Measurements from ENCODE around the gene ZNF609. TPM values are rescaled to one million over a fixed set of nuclear protein-coding genes. Genes with fewer than 3 reads are reported as not detected.
"Not testable (repeated sequence)": the region's sequence is repeated elsewhere in the genome, so short reads cannot be mapped to it uniquely, and the experiment has no call there.

Gene ZNF609
- total RNA-seq, 4 donors from 2014 or later: 18.6 to 40.1 (median 23.7) TPM

GRCh38 chr15:64493641-64494040 is 33.3 kb downstream of the ZNF609 start:
- Histone ChIP-seq H3K4me1 (no peaks in the 10 kb centered on the region), H3K27me3 (no peaks in the 10 kb centered on the region), H3K27ac (no peak overlapping the region), H3K9me3 (no peaks in the 10 kb centered on the region), H3K4me3 (no peak overlapping the region), H3K36me3 (peaks cover 3% of the 10 kb centered on the region)
- WGBS: 84% methylated on average over 2 of the region's 2 CpGs
- TF ChIP-seq POLR2AphosphoS5 (IDR thresholded peaks at IDR 0.05) (no peak), EP300 (IDR thresholded peaks at IDR 0.05) (no peak), POLR2A (IDR thresholded peaks at IDR 0.05) (no peak)
- TF ChIP-seq, protein P1, sequence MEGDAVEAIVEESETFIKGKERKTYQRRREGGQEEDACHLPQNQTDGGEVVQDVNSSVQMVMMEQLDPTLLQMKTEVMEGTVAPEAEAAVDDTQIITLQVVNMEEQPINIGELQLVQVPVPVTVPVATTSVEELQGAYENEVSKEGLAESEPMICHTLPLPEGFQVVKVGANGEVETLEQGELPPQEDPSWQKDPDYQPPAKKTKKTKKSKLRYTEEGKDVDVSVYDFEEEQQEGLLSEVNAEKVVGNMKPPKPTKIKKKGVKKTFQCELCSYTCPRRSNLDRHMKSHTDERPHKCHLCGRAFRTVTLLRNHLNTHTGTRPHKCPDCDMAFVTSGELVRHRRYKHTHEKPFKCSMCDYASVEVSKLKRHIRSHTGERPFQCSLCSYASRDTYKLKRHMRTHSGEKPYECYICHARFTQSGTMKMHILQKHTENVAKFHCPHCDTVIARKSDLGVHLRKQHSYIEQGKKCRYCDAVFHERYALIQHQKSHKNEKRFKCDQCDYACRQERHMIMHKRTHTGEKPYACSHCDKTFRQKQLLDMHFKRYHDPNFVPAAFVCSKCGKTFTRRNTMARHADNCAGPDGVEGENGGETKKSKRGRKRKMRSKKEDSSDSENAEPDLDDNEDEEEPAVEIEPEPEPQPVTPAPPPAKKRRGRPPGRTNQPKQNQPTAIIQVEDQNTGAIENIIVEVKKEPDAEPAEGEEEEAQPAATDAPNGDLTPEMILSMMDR (IDR thresholded peaks at IDR 0.05): no peak
- DNase-seq (ENCODE audit: low spot score in 2 of 2): no peak

DNA sequence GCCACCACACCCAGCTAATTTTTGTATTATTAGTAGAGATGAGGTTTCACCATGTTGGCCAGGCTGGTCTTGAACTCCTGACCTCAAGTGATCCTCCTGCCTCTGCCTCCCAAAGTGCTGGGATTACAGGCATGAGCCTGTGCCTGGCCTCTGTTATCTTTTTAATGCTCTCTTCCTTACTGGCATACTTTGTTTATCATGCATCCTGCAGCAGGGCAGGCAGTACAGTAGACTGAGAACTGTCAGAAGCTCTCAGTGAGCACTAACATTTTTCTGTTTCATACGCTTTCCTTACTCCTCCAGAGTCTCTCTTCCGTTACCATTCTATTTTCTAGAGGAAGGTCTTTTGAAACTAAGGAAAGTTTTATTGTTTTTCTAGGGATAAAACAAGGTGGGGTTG is 35.6 kb downstream of the ZNF609 start:
- 96% methylated on average over 2 of the region's 2 CpGs for WGBS
- H3K4me1 ChIP-seq: not testable (repeated sequence)

DNA sequence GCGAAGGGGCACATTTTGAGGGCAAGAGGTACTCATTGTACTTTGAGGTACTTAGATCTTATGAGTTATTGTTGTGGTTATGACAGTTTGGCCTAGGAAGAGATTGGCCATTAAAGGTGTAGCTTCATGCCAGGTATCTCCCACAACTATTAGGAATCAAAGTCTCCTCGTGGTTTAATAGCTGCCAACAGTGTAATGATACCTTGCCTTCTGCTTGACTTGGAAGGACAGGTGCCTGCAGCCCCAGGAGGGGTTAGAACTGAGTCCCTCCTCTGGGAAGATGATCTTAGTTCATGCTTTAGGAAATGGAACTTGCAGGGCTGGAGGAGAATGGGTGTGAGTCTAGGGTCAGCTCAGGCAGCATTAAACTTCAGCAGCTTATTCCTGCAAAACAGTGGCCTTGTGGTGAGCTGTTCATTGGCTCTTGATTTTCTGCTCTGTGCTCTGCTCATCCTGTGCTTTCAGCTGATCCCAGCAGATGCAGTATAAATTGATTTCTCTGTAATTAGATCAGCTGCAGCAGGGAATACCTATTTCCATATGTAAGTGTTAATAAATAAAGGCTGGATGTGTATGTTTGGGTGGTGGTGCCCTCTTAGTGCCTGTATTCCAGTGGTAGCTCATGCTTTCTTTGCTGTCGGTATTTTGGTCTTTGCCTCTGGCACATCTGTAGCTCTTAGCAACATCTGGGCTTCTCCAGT is 40.5 kb downstream of the ZNF609 start:
- no peaks in the 10 kb centered on the region for H3K27me3 ChIP-seq
- no peak for DNase-seq (ENCODE audit: low spot score in 2 of 2)
- no peaks in the 10 kb centered on the region for H3K9me3 ChIP-seq
- 46% methylated on average over 3 of the region's 3 CpGs for WGBS
- no peak overlapping the region for H3K27ac ChIP-seq
- H3K4me3 ChIP-seq: no peak overlapping the region
- TF ChIP-seq EP300 (IDR thresholded peaks at IDR 0.05) (no peak), POLR2A (IDR thresholded peaks at IDR 0.05) (no peak), POLR2AphosphoS5 (IDR thresholded peaks at IDR 0.05) (no peak)
- TF ChIP-seq, protein P1 (IDR thresholded peaks at IDR 0.05): no peak
- peaks cover 30% of the 10 kb centered on the region for H3K36me3 ChIP-seq
- H3K4me1 ChIP-seq: peaks cover 37% of the 10 kb centered on the region

More for the DNA sequence above, 35.6 kb downstream of the ZNF609 start:
- H3K27me3 ChIP-seq; H3K9me3 ChIP-seq; H3K4me3 ChIP-seq; H3K27ac ChIP-seq; DNase-seq (ENCODE audit: low spot score in 2 of 2): not testable (repeated sequence)
- H3K36me3 ChIP-seq: peaks cover 16% of the 10 kb centered on the region

DNA sequence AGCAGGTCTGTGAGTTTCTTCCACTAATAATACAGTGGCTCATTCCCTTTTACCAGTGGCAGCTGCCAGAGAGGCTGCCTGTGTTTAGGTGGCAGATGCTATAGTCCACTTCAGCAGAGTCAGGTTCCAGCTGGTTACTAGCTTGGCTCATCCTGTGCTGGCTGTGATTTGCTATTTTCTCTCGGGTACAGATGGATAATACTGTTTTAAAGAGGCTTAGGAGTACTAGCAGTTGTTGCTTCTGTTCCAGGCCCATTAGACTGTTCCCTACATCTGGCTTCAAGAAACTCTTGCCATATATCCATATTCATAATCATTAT is 41.0 kb downstream of the ZNF609 start:
- Histone ChIP-seq H3K9me3 (no peaks in the 10 kb centered on the region), H3K36me3 (peaks cover 31% of the 10 kb centered on the region), H3K27ac (no peak overlapping the region), H3K27me3 (no peaks in the 10 kb centered on the region), H3K4me1 (peaks cover 37% of the 10 kb centered on the region), H3K4me3 (no peak overlapping the region)
- DNase-seq (ENCODE audit: low spot score in 2 of 2): no peak
- TF ChIP-seq, protein P1 (IDR thresholded peaks at IDR 0.05): no peak
- TF ChIP-seq EP300 (IDR thresholded peaks at IDR 0.05): no peak
- TF ChIP-seq POLR2AphosphoS5 (IDR thresholded peaks at IDR 0.05): no peak
- no peak for TF ChIP-seq POLR2A (IDR thresholded peaks at IDR 0.05)
- WGBS: 81% methylated on average over 1 of the region's 1 CpG

DNA sequence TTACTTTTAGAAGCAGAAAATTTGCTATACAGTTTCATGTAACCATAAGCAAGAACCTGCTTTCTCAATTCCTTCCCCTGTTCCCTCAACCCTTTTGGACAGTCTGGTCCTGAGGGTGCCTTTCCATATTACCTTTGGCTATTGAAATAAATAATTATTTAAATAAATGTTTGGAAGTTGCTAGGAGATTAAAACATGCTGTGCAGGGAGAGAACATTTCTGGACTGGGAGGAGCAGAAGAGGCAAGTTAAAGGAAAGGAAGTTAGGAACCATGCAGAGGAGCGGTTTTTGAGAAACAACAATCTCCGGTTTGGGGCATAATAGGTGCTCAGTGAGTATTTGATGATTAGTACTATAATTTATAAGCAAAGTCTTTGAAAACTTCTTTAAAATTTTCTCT is 41.8 kb downstream of the ZNF609 start:
- no peak for DNase-seq (ENCODE audit: low spot score in 2 of 2)
- Histone ChIP-seq H3K4me1 (peaks cover 40% of the 10 kb centered on the region), H3K27ac (no peak overlapping the region), H3K36me3 (peaks cover 31% of the 10 kb centered on the region), H3K9me3 (no peaks in the 10 kb centered on the region), H3K27me3 (no peaks in the 10 kb centered on the region), H3K4me3 (no peak overlapping the region)
- TF ChIP-seq POLR2A (IDR thresholded peaks at IDR 0.05) (no peak), POLR2AphosphoS5 (IDR thresholded peaks at IDR 0.05) (no peak), EP300 (IDR thresholded peaks at IDR 0.05) (no peak)
- TF ChIP-seq, protein P1 (IDR thresholded peaks at IDR 0.05): no peak
- 43% methylated on average over 2 of the region's 2 CpGs for WGBS

GRCh38 chr15:64502551-64502950 is 42.2 kb downstream of the ZNF609 start:
- Histone ChIP-seq H3K4me3 (no peak overlapping the region), H3K27me3 (no peaks in the 10 kb centered on the region), H3K27ac (no peak overlapping the region), H3K9me3 (no peaks in the 10 kb centered on the region), H3K4me1 (peaks cover 44% of the 10 kb centered on the region), H3K36me3 (peaks cover 31% of the 10 kb centered on the region)
- no peak for TF ChIP-seq POLR2AphosphoS5 (IDR thresholded peaks at IDR 0.05)
- no peak for TF ChIP-seq POLR2A (IDR thresholded peaks at IDR 0.05)
- TF ChIP-seq EP300 (IDR thresholded peaks at IDR 0.05): no peak
- TF ChIP-seq, protein P1 (IDR thresholded peaks at IDR 0.05): no peak
- 73% methylated on average over 3 of the region's 3 CpGs for WGBS
- DNase-seq (ENCODE audit: low spot score in 2 of 2): no peak

Measured in suprapubic skin (tissue), 4 donors.